A673 (cell line): ENCODE measurements around the gene CADM3.

Source experiments
- EZH2 ChIP-seq: fragments of 200-600 bp; sonication (generic); IDR thresholded peaks from 2 replicates; pipeline ENCODE4 v1.6.1; 2017; ENCODE audit warnings: borderline replicate concordance, low read depth, mild to moderate bottlenecking, mixed read lengths, antibody characterized with exemption, low read length; ENCODE audit not compliant: poor library complexity, severe bottlenecking
- TF ChIP-seq, protein P1 (sequence below): fragments of 300-800, 200-600 bp; sonication (generic); conservative IDR thresholded peaks from 2 replicates; pipeline ENCODE4 v1.5.1; 2017; ENCODE audit warnings: low read depth, mild to moderate bottlenecking, antibody characterized with exemption, low read length, moderate library complexity, mixed read lengths

DNA sequence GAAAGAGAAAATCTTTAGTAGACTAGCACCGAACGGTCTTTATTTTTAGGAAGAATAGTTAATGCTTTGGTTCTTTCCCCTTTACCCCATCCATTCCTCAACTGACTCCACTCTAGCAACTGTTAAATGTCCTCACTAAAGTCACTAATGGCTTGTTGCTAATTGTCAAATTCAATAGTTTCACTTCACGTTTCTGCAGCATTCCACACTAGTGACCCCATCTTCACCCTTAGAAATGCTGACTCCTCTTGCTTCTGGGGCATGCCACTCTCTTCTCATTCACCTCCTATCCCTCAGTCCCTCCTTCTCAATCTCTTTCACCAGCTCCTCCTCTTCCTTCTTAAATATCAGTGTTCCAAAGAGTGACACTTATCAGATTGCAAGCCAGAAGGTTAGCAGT is 19.4 kb upstream of the CADM3 start:
- TF ChIP-seq, protein P1, sequence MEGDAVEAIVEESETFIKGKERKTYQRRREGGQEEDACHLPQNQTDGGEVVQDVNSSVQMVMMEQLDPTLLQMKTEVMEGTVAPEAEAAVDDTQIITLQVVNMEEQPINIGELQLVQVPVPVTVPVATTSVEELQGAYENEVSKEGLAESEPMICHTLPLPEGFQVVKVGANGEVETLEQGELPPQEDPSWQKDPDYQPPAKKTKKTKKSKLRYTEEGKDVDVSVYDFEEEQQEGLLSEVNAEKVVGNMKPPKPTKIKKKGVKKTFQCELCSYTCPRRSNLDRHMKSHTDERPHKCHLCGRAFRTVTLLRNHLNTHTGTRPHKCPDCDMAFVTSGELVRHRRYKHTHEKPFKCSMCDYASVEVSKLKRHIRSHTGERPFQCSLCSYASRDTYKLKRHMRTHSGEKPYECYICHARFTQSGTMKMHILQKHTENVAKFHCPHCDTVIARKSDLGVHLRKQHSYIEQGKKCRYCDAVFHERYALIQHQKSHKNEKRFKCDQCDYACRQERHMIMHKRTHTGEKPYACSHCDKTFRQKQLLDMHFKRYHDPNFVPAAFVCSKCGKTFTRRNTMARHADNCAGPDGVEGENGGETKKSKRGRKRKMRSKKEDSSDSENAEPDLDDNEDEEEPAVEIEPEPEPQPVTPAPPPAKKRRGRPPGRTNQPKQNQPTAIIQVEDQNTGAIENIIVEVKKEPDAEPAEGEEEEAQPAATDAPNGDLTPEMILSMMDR = no peak
- no peak for TF ChIP-seq EZH2
